K562 (cell line): ENCODE data around the gene DPY30. TPM values are rescaled to one million over a fixed set of nuclear protein-coding genes. Genes with fewer than 3 reads are reported as not detected.

Experiments
- ASH1L ChIP-seq: fragments of 450-650 bp; IDR thresholded peaks from 2 replicates; pipeline ENCODE4 v1.6.1; 2018; ENCODE audit warnings: borderline replicate concordance, mild to moderate bottlenecking, low read depth; ENCODE audit not compliant: partially characterized antibody
- MCM7 ChIP-seq, 2 experiments: fragments of 450-650 bp; IDR thresholded peaks; 2 replicates each; pipeline ENCODE4 v1.6.1; 2016 to 2018
- TRIM24 ChIP-seq, 2 experiments: fragments of 450-650 bp; IDR thresholded peaks; 2 replicates each; pipeline ENCODE4 v1.6.1; 2016
- ZFPM2 ChIP-seq: fragments of 250-450 bp; sonication (Bioruptor Pico); IDR thresholded peaks from 2 replicates; pipeline ENCODE4 v1.5.1; 2022; ENCODE audit warnings: mild to moderate bottlenecking
- ZNF561 ChIP-seq: fragments of 450-650 bp; formaldehyde crosslinking; conservative IDR thresholded peaks from 2 replicates; pipeline ENCODE4 v1.4.0; 2020; ENCODE audit warnings: mild to moderate bottlenecking, moderate library complexity
- ZNF609 ChIP-seq: sonication (generic); formaldehyde crosslinking; IDR thresholded peaks from 2 replicates; pipeline ENCODE4 v1.8.1; 2023; ENCODE audit warnings: missing genetic modification reagents, mild to moderate bottlenecking, borderline replicate concordance
- ZNF655 ChIP-seq: fragments of 250-450 bp; sonication (Bioruptor Pico); IDR thresholded peaks from 2 replicates; pipeline ENCODE4 v1.5.0; 2021
- ZNF668 ChIP-seq: fragments of 250-450 bp; sonication (Bioruptor Pico); IDR thresholded peaks from 2 replicates; pipeline ENCODE4 v1.8.0; 2022; ENCODE audit warnings: mild to moderate bottlenecking, inconsistent platforms
- polyA plus RNA-seq, 8 experiments: library from polyadenylated mRNA; depleted of rRNA in 4 of 8; stranded (reverse) in 5 of 8; unstranded in 3 of 8; fragments of >200 nt; fragmentation: Nextera tagmentation in 2 of 8; fragmentation: Illumina TruSeq in 1 of 8; extraction: Ambion mirVana in 2 of 8; extraction: Trizol in 1 of 8; gene quantifications; 2 replicates each; pipeline versions ENCODE4 v1.2.1 to v1.2.3, GENCODE V29; 2011 to 2014; ENCODE audit warnings: inconsistent platforms in 1 of 8, missing spikeins in 1 of 8
- total RNA-seq, 7 experiments: library from RNA; depleted of rRNA in 6 of 7; stranded (reverse); fragments of >200 nt in 6 of 7; fragmentation: Illumina TruSeq in 2 of 7; extraction: Trizol in 2 of 7; gene quantifications; 2 replicates each; pipeline versions ENCODE4 v1.2.1 to v1.2.3, GENCODE V29; 2011 to 2021; ENCODE audit warnings: low replicate concordance in 1 of 7

Gene DPY30
- total and polyA plus RNA-seq, 9 of the 15 experiments (the other 6 are each of a cell fraction or from before 2014, with no cell fraction given), result 64.6 to 402 (median 116) TPM

- TF ChIP-seq ZNF668 (CRISPR knock-in tag) (no peak), ZNF655 (no peak), TRIM24 (IDR thresholded peaks at IDR 0.05) (no peak; a peak in 1 of 4 replicates), ZNF561 (CRISPR knock-in tag) (no peak), ZNF609 (no peak), ASH1L (no peak), ZFPM2 (no peak), MCM7 (IDR thresholded peaks at IDR 0.05) (no peak)
These were observed 22.6 kb upstream of the DPY30 start (continued) for GRCh38 chr2:32061973-32062861.
